Amniotic epithelial cell (primary cell): ENCODE data around the gene MRPL24.
A peak's percentile ranks its signal among the peaks of the same experiment; 100 is the strongest.
"Not testable (repeated sequence)": the region's sequence is repeated elsewhere in the genome, so short reads cannot be mapped to it uniquely, and the experiment has no call there.

Experiments used
- DNase-seq: peaks from one replicate; pipeline ENCODE4 v3.0.0-alpha.2; 2010; ENCODE audit warnings: low read depth

MRPL24 gene

GRCh38 chr1:156760092-156760795 lies 19.4 kb upstream of the MRPL24 start:
- DNase-seq: no peak

- not testable (repeated sequence) for DNase-seq
These were observed 16.8 kb upstream of the MRPL24 start for GRCh38 chr1:156757572-156758253.

GRCh38 chr1:156756355-156756754 lies 15.5 kb upstream of the MRPL24 start:
- no peak for DNase-seq

- DNase-seq: no peak
These were observed 14.7 kb upstream of the MRPL24 start for GRCh38 chr1:156755527-156755950.

GRCh38 chr1:156754219-156754618 lies 13.3 kb upstream of the MRPL24 start:
- DNase-seq: no peak

- peak; percentile 72 for DNase-seq
These were observed 12.1 kb upstream of the MRPL24 start for GRCh38 chr1:156752843-156753482.

GRCh38 chr1:156751757-156752481 lies 11.0 kb upstream of the MRPL24 start:
- peak; percentile 96 for DNase-seq

GRCh38 chr1:156751451-156751756 lies 10.5 kb upstream of the MRPL24 start, which contains the start of gene HDGF:
TSS of gene HDGF (minus strand) at chr1:156751675. CDS start at chr1:156751429, 246 bp downstream.
- no peak for DNase-seq

GRCh38 chr1:156750711-156751450 lies 10.0 kb upstream of the MRPL24 start:
- no peak for DNase-seq

GRCh38 chr1:156750191-156750672 lies 9.3 kb upstream of the MRPL24 start:
- DNase-seq: no peak

- no peak for DNase-seq
These were observed 8.7 kb upstream of the MRPL24 start for GRCh38 chr1:156749419-156750118.

GRCh38 chr1:156748670-156749418 lies 8.0 kb upstream of the MRPL24 start:
- DNase-seq: peak; percentile 76

GRCh38 chr1:156747742-156748669 lies 7.1 kb upstream of the MRPL24 start:
- no peak for DNase-seq

GRCh38 chr1:156746728-156747631 lies 6.1 kb upstream of the MRPL24 start:
- peak; percentile 85 for DNase-seq

GRCh38 chr1:156746406-156746727 lies 5.5 kb upstream of the MRPL24 start:
- no peak for DNase-seq

- DNase-seq: no peak
These were observed 5.0 kb upstream of the MRPL24 start for GRCh38 chr1:156745881-156746280.

- DNase-seq: no peak
These were observed 4.0 kb upstream of the MRPL24 start for GRCh38 chr1:156744786-156745419.

GRCh38 chr1:156744344-156744743 lies 3.5 kb upstream of the MRPL24 start:
- no peak for DNase-seq
